AG04449 (cell line): ENCODE measurements around the gene SLC6A16.
"Not testable (repeated sequence)": the region's sequence is repeated elsewhere in the genome, so short reads cannot be mapped to it uniquely, and the experiment has no call there.

Experiments
- CTCF ChIA-PET: fragments of 350-600 bp; formaldehyde crosslinking; extraction: SDS; loops from one replicate; lab custom pipeline; 2021; ENCODE audit warnings: antibody characterized with exemption; lab: Yijun Ruan, JAX
- POLR2A ChIA-PET: fragments of 400-600, 350-600 bp; formaldehyde crosslinking; extraction: SDS; loops from one replicate; lab custom pipeline; 2020; ENCODE audit warnings: antibody characterized with exemption, inconsistent platforms; lab: Yijun Ruan, JAX
- DNase-seq: peaks from one replicate; pipeline ENCODE4 v3.0.0-alpha.2; 2010; ENCODE audit warnings: low read depth, low spot score
- H3K4me3 ChIP-seq: 2 replicates; pipeline ENCODE4 v1.5.1; 2011; ENCODE audit warnings: low read depth, mild to moderate bottlenecking, control low read depth, low read length
- TF ChIP-seq, protein P1 (sequence below): IDR thresholded peaks from one replicate; pipeline ENCODE4 v1.5.1; 2011; ENCODE audit warnings: mild to moderate bottlenecking, moderate library complexity, low read length, control low read depth, inconsistent platforms; ENCODE audit not compliant: insufficient read depth; ENCODE audit errors: missing control alignments

SLC6A16 gene

DNA sequence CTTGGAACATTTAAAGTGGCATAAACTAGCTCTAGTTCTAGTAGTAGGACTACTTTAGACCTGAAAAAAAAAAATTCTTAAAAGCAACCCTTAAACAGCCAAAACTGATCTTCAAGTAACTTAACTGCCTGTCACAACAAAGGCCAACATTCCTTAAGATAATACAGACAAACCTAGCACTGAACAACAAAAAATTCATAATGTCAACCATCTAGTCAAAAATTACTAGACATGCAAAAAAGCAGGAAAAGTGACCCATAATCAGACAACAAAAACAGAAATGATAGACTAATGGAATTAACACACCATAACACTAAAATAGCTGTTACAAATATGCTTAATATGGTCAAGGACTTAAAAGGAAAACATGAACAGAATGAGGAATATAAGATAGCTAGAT is 6.7 kb downstream of the SLC6A16 start:
- ChIA-PET POLR2A (no interaction called here), CTCF (interaction anchor here (2.7 kb wide), 2 partner anchors 10 to 17 kb away, joined by 15 to 18 read pairs; no protein-coding TSS in a partner anchor)
- no peak overlapping the region for H3K4me3 ChIP-seq
- DNase-seq, result no peak
- TF ChIP-seq, protein P1, sequence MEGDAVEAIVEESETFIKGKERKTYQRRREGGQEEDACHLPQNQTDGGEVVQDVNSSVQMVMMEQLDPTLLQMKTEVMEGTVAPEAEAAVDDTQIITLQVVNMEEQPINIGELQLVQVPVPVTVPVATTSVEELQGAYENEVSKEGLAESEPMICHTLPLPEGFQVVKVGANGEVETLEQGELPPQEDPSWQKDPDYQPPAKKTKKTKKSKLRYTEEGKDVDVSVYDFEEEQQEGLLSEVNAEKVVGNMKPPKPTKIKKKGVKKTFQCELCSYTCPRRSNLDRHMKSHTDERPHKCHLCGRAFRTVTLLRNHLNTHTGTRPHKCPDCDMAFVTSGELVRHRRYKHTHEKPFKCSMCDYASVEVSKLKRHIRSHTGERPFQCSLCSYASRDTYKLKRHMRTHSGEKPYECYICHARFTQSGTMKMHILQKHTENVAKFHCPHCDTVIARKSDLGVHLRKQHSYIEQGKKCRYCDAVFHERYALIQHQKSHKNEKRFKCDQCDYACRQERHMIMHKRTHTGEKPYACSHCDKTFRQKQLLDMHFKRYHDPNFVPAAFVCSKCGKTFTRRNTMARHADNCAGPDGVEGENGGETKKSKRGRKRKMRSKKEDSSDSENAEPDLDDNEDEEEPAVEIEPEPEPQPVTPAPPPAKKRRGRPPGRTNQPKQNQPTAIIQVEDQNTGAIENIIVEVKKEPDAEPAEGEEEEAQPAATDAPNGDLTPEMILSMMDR, result no peak

- ChIA-PET POLR2A (no interaction called here), CTCF (interaction anchor here (6.5 kb wide), 1 partner anchor 14 kb away, joined by 58 read pairs; no protein-coding TSS in a partner anchor)
- H3K4me3 ChIP-seq, result no peak overlapping the region
- TF ChIP-seq, protein P1, result no peak
- no peak for DNase-seq
Observed at GRCh38 chr19:49316284-49316683, 8.7 kb downstream of the SLC6A16 start.

GRCh38 chr19:49315111-49315510 is 9.9 kb downstream of the SLC6A16 start:
- CTCF ChIA-PET, result interaction anchor here (1.3 to 6.5 kb wide), 2 partner anchors 13 kb away, joined by 5 to 58 read pairs; no protein-coding TSS in a partner anchor
- POLR2A ChIA-PET, result no interaction called here
- TF ChIP-seq, protein P1, result no peak
- no peak for DNase-seq
- no peak overlapping the region for H3K4me3 ChIP-seq

DNA sequence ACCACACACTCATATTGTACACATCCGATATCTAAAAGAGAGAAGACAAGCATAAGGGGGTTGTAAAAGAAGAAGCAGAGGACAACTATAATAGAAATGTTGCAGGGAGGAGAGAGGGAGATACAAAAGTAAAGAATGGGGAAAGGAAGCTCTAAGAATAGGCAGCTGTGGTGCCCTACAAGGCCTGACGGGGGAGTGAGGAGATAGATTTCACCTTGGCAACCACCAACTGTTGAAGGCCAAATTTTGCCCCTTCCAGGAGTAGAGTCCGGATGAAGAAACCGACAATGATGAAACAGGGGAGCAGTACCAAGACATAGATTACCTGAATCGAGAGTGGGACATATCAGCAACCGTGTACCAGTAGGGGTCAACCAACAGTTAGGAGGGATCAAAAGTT is 15.9 kb downstream of the SLC6A16 start:
- no peak for DNase-seq
- no peak overlapping the region for H3K4me3 ChIP-seq
- TF ChIP-seq, protein P1, result no peak
- ChIA-PET CTCF (interaction anchor here (1.8 kb wide), 1 partner anchor 19 kb away, joined by 5 read pairs; no protein-coding TSS in a partner anchor), POLR2A (no interaction called here)

DNA sequence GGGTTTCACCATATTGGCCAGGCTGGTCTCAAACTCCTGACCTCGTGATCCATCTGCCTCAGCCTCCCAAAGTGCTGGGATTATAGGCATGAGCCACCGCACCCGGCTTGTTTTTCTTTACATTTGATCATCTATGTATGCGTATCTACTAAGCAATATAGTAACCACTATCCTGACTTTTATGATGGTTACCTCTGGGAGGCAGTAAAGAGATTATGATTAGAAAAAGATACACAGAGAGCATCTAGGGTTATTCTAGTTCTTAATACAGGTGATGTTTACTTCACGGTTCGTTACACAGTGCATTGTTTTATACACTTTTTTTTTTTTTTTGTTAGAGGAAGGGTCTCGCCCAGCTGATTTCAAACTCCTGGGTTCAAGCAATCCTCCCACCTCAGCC is 18.3 kb downstream of the SLC6A16 start:
- POLR2A ChIA-PET, DNase-seq: not testable (repeated sequence)
- CTCF ChIA-PET, result interaction anchor here (1.4 kb wide), 1 partner anchor 10 kb away, joined by 3 read pairs; no protein-coding TSS in a partner anchor

DNA sequence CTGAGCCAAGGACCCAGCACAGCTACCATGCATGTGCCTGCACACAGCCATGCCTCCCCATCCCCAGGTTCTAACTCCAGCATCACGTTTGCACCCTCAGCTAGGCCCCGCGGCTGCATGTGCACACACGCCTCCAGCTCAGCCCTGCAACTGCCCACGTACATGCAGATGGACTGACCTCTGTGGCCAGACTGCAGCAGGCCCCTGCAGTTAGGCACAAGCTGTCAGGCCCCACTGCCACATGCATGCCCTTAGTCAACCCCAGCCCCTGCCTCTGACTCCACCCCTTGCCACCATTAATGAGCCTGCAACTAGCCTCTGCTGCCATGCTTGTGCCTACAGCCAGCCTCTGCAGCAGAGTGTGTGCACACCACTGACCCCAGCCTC is 23.1 kb downstream of the SLC6A16 start:
- no peak overlapping the region for H3K4me3 ChIP-seq
- DNase-seq, result no peak
- TF ChIP-seq, protein P1, result no peak
- ChIA-PET CTCF (interaction anchor here (0.7 to 3.6 kb wide), 25 partner anchors 8 to 80 kb away, joined by 3 to 58 read pairs (median 7); partner anchors contain the start of gene SLC6A16), POLR2A (interaction anchor here (0.6 kb wide), 1 partner anchor 341 kb away, joined by 3 read pairs; no protein-coding TSS in a partner anchor)

More for the DNA sequence above, 18.3 kb downstream of the SLC6A16 start:
- not testable (repeated sequence) for H3K4me3 ChIP-seq
